PC-9 (cell line): ENCODE measurements around the gene NRXN2. TPM values are rescaled to one million over a fixed set of nuclear protein-coding genes. Genes with fewer than 3 reads are reported as not detected.

Source experiments
- BruUV-seq: library from RNA; stranded (reverse); fragments of 400-500 nt; replicated peaks from 2 replicates; lab custom pipeline; 2021; lab: Mats Ljungman, UMichigan
- CTCF ChIA-PET: fragments of 300-600 bp; sonication (Branson Sonifier 250); formaldehyde crosslinking; loops from one replicate; lab custom pipeline; 2022; ENCODE audit warnings: antibody characterized with exemption; lab: Charles Lee
- POLR2A ChIA-PET: fragments of 300-600 bp; sonication (Branson Sonifier 250); formaldehyde crosslinking; loops from one replicate; lab custom pipeline; 2022; ENCODE audit warnings: antibody characterized with exemption; ENCODE audit not compliant: unreplicated experiment; lab: Charles Lee
- DNase-seq, 2 experiments: peaks; one replicate each; pipeline versions ENCODE4 v3.0.0 to v3.0.0-alpha.2; 2015 to 2022; ENCODE audit warnings: mixed read lengths in 1 of 2
- H2AFZ ChIP-seq: fragments of 200-600 bp; sonication (generic); 2 replicates; pipeline ENCODE4 v1.8.1; 2017; ENCODE audit warnings: antibody characterized with exemption
- H3F3A ChIP-seq: fragments of 200-600 bp; sonication (generic); 2 replicates; pipeline ENCODE4 v1.8.1; 2017; ENCODE audit warnings: antibody characterized with exemption, mild to moderate bottlenecking, low read depth; ENCODE audit not compliant: insufficient read depth
- H3K27ac ChIP-seq: fragments of 200-600 bp; sonication (generic); 2 replicates; pipeline ENCODE4 v1.6.1; 2016; ENCODE audit warnings: mixed run types
- H3K27me3 ChIP-seq: fragments of 200-600 bp; sonication (generic); 2 replicates; pipeline ENCODE4 v1.6.1; 2016; ENCODE audit warnings: low read depth, mixed run types; ENCODE audit not compliant: insufficient read depth
- H3K36me3 ChIP-seq: fragments of 200-600 bp; sonication (generic); 2 replicates; pipeline ENCODE4 v1.6.1; 2016; ENCODE audit warnings: low read depth, mixed run types
- H3K4me1 ChIP-seq: fragments of 200-600 bp; sonication (generic); replicated peaks from 2 replicates; pipeline ENCODE4 v1.6.1; 2016; ENCODE audit warnings: mixed run types; ENCODE audit not compliant: insufficient read depth
- H3K4me2 ChIP-seq: fragments of 200-600 bp; sonication (generic); 2 replicates; pipeline ENCODE4 v1.6.1; 2017; ENCODE audit warnings: mixed run types
- H3K4me3 ChIP-seq: fragments of 200-600 bp; sonication (generic); 2 replicates; pipeline ENCODE4 v1.6.1; 2016; ENCODE audit warnings: mixed run types
- H3K79me2 ChIP-seq: fragments of 200-600 bp; sonication (generic); 2 replicates; pipeline ENCODE4 v1.6.1; 2017; ENCODE audit warnings: low read depth, mixed run types
- H3K9me2 ChIP-seq: fragments of 200-600 bp; sonication (generic); 2 replicates; pipeline ENCODE4 v1.8.1; 2017; ENCODE audit warnings: mild to moderate bottlenecking; ENCODE audit not compliant: insufficient read depth
- H3K9me3 ChIP-seq: fragments of 200-600 bp; sonication (generic); 2 replicates; pipeline ENCODE4 v1.8.1; 2016; ENCODE audit warnings: low read depth; ENCODE audit not compliant: insufficient read depth
- H4K20me1 ChIP-seq: fragments of 200-600 bp; sonication (generic); 2 replicates; pipeline ENCODE4 v1.8.1; 2017; ENCODE audit not compliant: insufficient read depth
- EZH2 ChIP-seq: fragments of 200-600 bp; sonication (generic); IDR thresholded peaks from 2 replicates; pipeline ENCODE4 v1.8.0; 2017; ENCODE audit warnings: antibody characterized with exemption, low read depth
- intact Hi-C: fragments of 100-400 bp; cut with micrococcal nuclease; formaldehyde crosslinking; loops from one replicate; pipeline ENCODE4 v1.10.0; 2022; ENCODE audit not compliant: unreplicated experiment
- total RNA-seq: library from RNA; stranded (reverse); gene quantifications from 2 replicates; pipeline ENCODE4 v1.2.3, GENCODE V29; 2021
- TF ChIP-seq, protein P1 (sequence below): fragments of 200-600 bp; sonication (generic); conservative IDR thresholded peaks from 2 replicates; pipeline ENCODE4 v1.6.1; 2017; ENCODE audit warnings: mixed run types, antibody characterized with exemption, mild to moderate bottlenecking, moderate library complexity

The NRXN2 gene
- total RNA-seq, 1 experiment from 2014 or later: not detected

DNA sequence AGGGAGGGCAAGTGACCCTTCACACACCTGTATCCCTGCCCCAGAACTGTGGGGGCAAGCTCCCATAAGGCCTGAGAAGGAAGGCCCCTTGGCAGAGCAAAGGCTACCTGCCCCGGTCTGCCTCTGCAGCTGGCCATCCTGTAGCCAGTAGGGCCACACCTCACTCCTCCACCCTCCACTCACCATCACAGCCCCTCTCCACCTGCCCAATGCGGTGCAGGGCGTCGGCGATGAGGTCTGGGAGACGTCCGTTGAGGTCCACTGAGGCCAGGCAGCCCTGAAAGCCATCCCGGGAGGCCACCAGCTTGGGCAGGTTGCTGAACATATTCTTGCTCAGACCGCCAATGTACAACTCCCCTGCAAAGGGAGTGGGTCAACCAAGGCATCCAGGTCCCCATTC lies 74.4 kb downstream of the NRXN2 start:
- H3K9me2 ChIP-seq: no peaks in the 10 kb centered on the region
- no peak overlapping the region for H3K4me3 ChIP-seq
- no peaks in the 10 kb centered on the region for H3K4me1 ChIP-seq
- no peak for DNase-seq
- H3K27me3 ChIP-seq: peaks cover 23% of the 10 kb centered on the region
- no peak overlapping the region for H2AFZ ChIP-seq
- H3K36me3 ChIP-seq: no peaks in the 10 kb centered on the region
- H3K4me2 ChIP-seq: no peak overlapping the region
- ChIA-PET POLR2A (interaction anchor here (0.9 kb wide), 1 partner anchor 17 kb away, joined by 4 read pairs; no protein-coding TSS in a partner anchor), CTCF (interaction anchor here (0.9 kb wide), 1 partner anchor 199 kb away, joined by 4 read pairs; no protein-coding TSS in a partner anchor)
- H3K27ac ChIP-seq: no peak overlapping the region
- intact Hi-C loops: no loop called here
- BruUV-seq: no TSS peak
- H3K9me3 ChIP-seq: no peaks in the 10 kb centered on the region
- H4K20me1 ChIP-seq: no peaks in the 10 kb centered on the region
- H3F3A ChIP-seq: peaks cover 7% of the 10 kb centered on the region; the same call in 1 of the 2 replicates
- TF ChIP-seq, protein P1, sequence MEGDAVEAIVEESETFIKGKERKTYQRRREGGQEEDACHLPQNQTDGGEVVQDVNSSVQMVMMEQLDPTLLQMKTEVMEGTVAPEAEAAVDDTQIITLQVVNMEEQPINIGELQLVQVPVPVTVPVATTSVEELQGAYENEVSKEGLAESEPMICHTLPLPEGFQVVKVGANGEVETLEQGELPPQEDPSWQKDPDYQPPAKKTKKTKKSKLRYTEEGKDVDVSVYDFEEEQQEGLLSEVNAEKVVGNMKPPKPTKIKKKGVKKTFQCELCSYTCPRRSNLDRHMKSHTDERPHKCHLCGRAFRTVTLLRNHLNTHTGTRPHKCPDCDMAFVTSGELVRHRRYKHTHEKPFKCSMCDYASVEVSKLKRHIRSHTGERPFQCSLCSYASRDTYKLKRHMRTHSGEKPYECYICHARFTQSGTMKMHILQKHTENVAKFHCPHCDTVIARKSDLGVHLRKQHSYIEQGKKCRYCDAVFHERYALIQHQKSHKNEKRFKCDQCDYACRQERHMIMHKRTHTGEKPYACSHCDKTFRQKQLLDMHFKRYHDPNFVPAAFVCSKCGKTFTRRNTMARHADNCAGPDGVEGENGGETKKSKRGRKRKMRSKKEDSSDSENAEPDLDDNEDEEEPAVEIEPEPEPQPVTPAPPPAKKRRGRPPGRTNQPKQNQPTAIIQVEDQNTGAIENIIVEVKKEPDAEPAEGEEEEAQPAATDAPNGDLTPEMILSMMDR: no peak
- TF ChIP-seq EZH2: no peak
- no peaks in the 10 kb centered on the region for H3K79me2 ChIP-seq

DNA sequence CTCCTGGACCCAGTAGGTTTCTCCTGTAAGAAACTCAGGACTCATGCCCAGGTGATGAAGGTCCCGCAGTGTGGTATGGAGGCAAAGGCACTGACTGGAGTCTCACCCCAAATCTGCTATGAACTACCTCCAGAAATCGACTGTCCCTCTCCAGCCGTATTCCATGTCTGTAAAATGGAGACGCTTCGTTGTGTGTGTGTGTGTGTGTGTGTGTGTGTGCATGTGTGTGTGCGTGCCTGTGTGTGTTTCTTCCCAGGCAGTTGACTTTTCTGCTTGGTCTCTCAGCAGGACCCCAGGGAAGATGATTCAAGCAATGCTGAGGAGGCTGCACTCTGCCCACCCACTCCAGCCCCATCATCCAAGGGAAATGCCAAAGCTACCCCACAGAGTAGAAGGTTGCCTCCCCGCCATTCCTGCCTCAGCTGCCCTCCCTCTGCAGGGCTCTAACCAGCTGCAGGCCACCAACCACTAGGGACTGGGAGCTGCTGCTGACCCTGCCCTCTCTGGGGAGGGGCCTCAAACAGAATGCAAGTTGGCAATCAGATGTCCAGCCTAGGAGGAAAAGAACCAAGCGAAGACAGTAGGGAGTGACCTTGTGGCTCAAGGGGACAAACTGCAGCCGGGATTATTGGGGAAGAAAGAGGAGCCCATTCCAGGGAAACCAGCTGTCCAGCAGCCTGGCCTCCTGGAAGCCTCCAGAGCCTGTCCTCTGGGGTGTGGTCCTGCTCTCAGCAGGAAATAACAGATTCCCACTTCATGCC lies 75.8 kb downstream of the NRXN2 start:
- Histone ChIP-seq H3K9me2 (no peaks in the 10 kb centered on the region), H3K4me3 (no peak overlapping the region), H4K20me1 (no peaks in the 10 kb centered on the region), H3K4me2 (no peak overlapping the region), H3K9me3 (no peaks in the 10 kb centered on the region), H3F3A (peaks cover under 1% of the 10 kb centered on the region; the same call in 1 of the 2 replicates), H3K79me2 (no peaks in the 10 kb centered on the region), H3K4me1 (no peaks in the 10 kb centered on the region), H2AFZ (no peak overlapping the region), H3K27ac (no peak overlapping the region), H3K36me3 (no peaks in the 10 kb centered on the region), H3K27me3 (peaks cover 26% of the 10 kb centered on the region)
- TF ChIP-seq, protein P1: no peak
- no peak for TF ChIP-seq EZH2
- CTCF ChIA-PET: interaction anchor here (0.6 to 0.7 kb wide), 2 partner anchors 42 to 81 kb away, joined by 3 read pairs; no protein-coding TSS in a partner anchor
- POLR2A ChIA-PET: no interaction called here
- BruUV-seq: no TSS peak
- DNase-seq: no peak
- intact Hi-C loops: no loop called here

DNA sequence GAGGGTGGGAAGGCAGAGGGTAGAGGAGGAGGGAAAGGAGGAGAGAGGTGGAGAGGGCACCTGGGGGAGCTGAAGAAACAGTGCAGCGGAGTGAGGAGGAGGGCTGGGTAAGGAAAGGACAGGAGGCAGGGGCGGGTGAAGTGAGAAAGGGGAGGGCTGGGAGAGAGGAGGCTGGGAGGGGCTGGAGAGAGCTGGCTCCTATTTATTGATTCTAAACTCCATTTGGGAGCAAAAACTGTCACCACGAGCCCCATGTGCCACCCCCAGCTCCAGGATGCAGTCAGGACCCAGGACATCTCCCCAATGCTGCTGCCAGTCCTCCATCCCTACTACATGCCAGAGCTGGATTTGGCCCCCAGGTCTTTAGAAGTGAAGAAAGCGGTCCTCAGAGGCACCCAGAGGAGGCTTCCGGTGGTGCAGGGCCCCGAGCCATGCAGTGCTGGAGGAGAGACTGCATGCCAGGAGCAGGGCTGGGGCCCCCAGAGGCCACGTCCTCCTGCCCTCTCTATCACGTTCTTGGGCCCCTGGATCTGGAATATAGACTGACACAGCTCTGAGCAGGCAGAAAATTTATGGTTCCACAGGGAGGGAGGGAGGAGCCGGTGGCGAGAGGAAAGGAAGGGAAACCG lies 78.2 kb downstream of the NRXN2 start:
- Histone ChIP-seq H3F3A (no peaks in the 10 kb centered on the region), H3K27ac (no peak overlapping the region), H4K20me1 (no peaks in the 10 kb centered on the region), H3K79me2 (no peaks in the 10 kb centered on the region), H3K27me3 (peaks cover 50% of the 10 kb centered on the region), H3K4me2 (no peak overlapping the region), H3K36me3 (no peaks in the 10 kb centered on the region), H3K9me3 (no peaks in the 10 kb centered on the region), H2AFZ (no peak overlapping the region), H3K4me3 (no peak overlapping the region), H3K4me1 (no peaks in the 10 kb centered on the region), H3K9me2 (no peaks in the 10 kb centered on the region)
- ChIA-PET CTCF (no interaction called here), POLR2A (interaction anchor here (0.7 kb wide), 2 partner anchors 9 to 22 kb away, joined by 3 to 5 read pairs; no protein-coding TSS in a partner anchor)
- intact Hi-C loops: no loop called here
- BruUV-seq: no TSS peak
- DNase-seq: no peak
- TF ChIP-seq EZH2: no peak
- TF ChIP-seq, protein P1: peak; percentile 30; the same call in 1 of the 2 replicates
